ENCODE results near the gene SLC49A3.

The SLC49A3 gene

DNA sequence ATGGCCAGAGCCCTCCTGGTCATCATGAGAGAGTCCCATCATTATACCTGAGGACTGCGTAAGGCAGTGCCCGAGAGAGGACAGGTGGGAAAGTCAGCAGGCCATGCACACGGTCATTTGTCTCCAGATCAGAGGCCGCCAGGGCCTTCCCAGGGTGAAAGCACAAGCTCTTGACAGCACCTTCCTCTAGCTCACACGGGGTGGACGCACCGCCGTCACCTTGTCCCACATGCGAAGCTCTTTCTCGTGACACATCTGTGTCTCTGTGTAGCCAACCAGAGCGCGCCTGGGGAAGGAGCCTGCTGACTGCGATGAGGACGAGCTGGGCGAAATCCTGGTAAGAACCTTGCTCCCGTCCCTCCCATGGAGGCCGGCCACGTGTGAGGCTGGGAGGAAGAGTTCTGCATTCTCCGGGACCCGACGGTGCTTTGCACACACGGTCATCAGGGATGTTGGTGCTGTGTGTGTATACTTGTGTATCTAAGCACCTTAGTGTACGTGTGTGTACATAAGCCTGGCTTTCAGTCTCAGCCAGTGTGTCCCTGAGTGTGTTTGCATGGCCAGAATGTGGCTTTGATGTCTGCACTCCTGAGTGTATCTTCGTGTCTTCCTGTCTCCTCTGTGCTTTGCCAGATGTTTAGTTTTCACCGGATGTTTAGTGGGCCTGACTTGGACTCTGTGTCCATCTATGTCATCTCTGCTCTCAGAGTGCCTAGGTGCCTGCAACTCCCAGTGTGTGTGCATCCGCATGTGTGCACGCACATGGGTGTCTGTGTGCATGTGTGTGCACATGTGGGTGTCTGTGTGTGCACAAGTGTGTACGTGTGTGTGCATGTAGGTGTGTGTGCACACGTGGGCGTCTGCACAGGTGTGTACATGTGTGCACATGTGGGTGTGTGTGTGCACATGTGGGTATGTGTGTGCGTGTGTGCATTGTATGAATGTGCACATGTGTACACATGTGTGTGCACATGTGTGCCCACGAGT is 30.0 kb downstream of the SLC49A3 start:
- DNase-seq (ENCODE audit: insufficient read length) (no peak), FAIRE-seq (no peak)
- no peak for TF ChIP-seq POLR2A (IDR thresholded peaks at IDR 0.05; ENCODE audit: low read depth, low read length)
- no peak for TF ChIP-seq POLR2AphosphoS5 (IDR thresholded peaks at IDR 0.05; ENCODE audit: low read depth, low read length)
- no peak for TF ChIP-seq TAF1 (IDR thresholded peaks at IDR 0.05; ENCODE audit: borderline replicate concordance, low read depth, low read length)

DNA sequence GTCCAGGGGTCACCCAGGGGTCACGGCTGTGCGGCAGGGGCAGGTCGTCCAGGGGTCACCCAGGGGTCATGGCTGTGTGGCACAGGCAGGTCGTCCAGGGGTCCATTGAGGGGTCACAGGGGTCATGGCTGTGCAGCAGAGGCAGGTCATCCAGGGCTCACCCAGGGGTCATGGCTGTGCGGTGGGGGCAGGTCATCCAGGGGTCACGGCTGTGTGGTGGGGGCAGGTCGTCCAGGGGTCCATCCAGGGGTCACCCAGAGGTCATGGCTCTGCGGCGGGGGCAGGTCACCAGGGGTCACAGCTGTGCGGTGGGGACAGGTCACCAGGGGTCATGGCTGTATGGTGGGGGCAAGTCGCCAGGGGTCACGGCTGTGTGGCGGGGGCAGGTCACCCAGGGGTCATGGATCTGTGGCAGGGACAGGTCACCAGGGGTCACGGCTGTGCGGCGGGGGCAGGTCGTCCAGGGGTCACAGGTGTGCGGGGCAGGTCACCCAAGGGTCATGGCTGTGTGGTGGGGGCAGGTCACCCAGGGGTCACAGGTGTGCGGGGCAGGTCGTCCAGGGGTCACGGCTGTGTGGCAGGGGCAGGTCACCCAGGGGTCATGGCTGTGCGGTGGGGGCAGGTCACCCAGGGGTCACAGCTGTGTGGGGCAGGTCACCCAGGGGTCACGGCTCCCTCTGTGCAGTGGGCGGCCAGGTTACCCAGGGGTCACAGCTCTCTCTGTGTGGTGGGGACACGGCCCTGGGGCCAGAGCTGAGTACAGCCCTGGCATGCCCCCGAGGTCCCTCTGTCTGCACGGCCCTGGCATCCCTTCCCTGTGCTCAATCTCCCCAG is 30.9 kb downstream of the SLC49A3 start:
- FAIRE-seq (no peak), DNase-seq (ENCODE audit: insufficient read length) (no peak)
- TF ChIP-seq POLR2A (IDR thresholded peaks at IDR 0.05; ENCODE audit: low read depth, low read length) (no peak), POLR2AphosphoS5 (IDR thresholded peaks at IDR 0.05; ENCODE audit: low read depth, low read length) (no peak), TAF1 (IDR thresholded peaks at IDR 0.05; ENCODE audit: borderline replicate concordance, low read depth, low read length) (no peak)

DNA sequence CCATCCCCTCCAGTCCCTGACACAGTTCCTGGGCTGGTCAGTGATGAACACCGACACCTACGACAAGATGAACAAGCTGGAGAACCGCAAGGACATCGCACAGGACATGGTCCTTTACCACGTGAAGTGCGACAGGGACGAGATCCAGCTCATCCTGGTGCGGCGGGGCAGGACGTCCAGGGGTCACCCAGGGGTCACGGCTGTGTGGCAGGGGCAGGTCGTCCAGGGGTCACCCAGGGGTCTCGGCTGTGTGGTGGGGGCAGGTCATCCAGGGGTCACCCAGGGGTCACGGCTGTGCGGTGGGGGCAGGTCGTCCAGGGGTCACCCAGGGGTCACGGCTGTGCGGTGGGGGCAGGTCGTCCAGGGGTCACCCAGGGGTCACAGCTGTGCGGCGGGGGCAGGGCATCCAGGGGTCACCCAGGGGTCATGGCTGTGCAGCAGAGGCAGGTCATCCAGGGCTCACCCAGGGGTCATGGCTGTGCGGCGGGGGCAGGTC is 31.6 kb downstream of the SLC49A3 start:
- no peak for DNase-seq (ENCODE audit: insufficient read length)
- FAIRE-seq = no peak
- TF ChIP-seq TAF1 (IDR thresholded peaks at IDR 0.05; ENCODE audit: borderline replicate concordance, low read depth, low read length) (no peak), POLR2A (IDR thresholded peaks at IDR 0.05; ENCODE audit: low read depth, low read length) (no peak), POLR2AphosphoS5 (IDR thresholded peaks at IDR 0.05; ENCODE audit: low read depth, low read length) (no peak)

DNA sequence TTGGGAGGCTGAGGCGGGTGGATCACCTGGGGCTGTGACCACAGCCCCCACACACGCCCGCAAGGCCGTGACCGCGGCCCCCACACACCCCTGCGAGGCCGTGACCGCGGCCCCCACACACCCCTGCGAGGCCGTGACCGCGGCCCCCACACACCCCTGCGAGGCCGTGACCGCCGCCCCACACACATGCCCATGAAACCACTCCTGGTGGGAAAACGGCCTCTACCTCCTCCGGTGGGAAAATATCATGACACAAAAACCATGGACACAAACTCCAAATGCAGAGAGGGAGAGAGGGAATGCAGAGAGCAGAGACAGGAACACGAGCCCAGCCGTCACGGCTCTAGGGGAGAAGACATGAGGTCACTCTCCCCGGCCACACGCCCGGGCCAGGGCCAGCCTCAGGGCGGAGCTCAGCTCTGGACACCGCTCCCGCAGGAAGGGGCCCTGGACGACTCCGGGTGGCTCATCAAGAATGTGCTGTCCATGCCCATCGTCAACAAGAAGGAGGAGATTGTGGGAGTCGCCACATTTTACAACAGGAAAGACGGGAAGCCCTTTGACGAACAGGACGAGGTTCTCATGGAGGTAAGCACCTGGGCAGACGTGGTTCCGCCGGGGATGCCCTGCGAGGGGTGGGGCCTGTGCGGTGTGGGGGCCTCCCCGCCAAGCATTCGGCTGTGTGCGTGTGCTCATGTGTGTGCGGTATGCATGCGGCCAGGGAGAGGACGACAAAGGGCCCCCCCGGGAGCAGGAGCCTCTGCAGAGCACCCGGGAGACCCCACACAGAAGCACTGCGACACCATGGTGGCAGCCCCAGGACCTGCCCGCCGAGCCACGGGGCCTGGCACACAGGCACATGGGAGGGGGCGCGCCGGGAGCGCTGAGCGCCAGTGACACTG is 32.3 kb downstream of the SLC49A3 start:
- no peak for DNase-seq (ENCODE audit: insufficient read length)
- TF ChIP-seq POLR2AphosphoS5 (IDR thresholded peaks at IDR 0.05; ENCODE audit: low read depth, low read length) (no peak), POLR2A (IDR thresholded peaks at IDR 0.05; ENCODE audit: low read depth, low read length) (no peak), TAF1 (IDR thresholded peaks at IDR 0.05; ENCODE audit: borderline replicate concordance, low read depth, low read length) (no peak)
- FAIRE-seq = no peak

DNA sequence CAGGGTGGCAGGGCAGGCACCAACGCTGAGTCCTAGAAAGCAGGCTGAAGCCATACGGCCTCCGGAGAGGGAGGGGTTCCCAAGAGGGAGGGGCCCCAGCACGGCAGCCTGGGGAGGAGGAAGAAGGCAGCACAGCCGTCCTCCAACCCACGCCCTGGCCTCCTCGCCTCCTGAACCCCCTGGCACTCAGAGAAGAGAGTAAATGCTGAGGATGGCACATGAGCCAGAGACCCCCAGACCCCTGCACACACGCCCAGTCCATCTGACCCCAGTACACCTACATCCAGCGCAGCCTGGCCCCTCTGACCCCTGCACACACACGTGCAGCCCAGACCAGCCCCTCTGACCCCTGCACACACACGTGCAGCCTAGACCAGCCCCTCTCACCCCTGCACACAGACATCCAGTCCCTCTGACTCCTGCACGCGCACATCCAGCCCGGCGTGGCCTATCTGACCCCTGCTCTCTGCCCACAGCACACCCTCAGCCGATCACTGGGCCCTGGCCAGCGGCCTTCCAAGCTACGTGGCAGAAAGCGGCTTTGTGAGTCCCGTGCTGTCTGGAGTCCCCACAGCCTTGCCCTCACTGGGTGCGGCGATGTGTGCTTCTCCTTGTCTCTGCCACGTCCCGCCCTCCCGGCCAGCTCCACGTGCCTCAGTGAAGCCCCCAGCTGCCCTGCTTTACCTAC is 33.3 kb downstream of the SLC49A3 start:
- no peak for FAIRE-seq
- TF ChIP-seq TAF1 (IDR thresholded peaks at IDR 0.05; ENCODE audit: borderline replicate concordance, low read depth, low read length) = no peak
- DNase-seq (ENCODE audit: insufficient read length) = no peak

DNA sequence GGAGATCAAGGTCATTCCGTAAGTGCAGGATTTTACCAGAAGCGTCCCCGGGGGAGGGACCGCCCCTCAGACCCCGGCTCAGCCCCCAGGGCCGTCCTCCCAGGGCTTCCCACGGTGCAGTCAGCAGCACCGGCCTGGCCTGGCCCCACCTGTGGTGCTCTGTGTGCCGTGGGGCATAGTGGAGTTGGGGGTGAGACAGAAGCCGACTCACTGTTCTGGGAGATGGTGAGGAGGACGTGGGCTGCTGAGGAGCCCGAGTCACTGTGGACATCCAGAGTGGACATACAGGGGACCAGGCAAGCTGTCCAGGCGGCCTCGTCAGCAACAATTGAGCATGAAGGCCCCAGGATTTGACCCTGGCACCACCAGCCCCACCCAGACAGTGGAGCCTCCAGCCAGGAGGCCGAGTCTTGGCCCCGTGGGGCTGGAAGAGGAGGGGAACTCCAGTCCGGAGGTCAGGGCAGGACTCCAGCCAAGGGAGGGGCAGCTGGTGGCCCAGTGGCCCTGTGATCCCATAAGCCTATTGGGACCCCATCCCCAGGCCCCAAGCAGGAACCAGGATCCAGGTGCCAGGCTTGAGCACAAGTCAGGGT is 34.0 kb downstream of the SLC49A3 start:
- DNase-seq (ENCODE audit: insufficient read length) = no peak

DNA sequence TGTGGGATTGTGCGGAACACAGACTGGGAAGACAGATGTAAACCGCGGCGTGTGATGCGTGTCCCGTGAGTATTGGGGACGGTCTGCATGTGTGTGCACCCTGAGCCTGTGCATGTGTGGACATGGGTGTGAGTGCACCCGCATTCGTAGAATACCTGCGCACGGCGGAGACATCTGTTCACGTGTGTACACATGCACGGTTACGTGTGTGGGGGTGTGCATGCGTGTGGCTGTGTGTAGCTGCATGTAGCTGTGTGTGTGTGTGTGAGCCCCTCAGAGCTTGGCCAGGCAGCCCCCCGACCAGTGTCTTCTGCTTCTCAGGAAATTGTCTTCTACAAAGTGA is 34.5 kb downstream of the SLC49A3 start:
- no peak for FAIRE-seq
- TF ChIP-seq POLR2A (IDR thresholded peaks at IDR 0.05; ENCODE audit: low read depth, low read length) = no peak
- DNase-seq (ENCODE audit: insufficient read length) = no peak

More for the DNA sequence above, 34.0 kb downstream of the SLC49A3 start:
- TF ChIP-seq TAF1 (IDR thresholded peaks at IDR 0.05; ENCODE audit: borderline replicate concordance, low read depth, low read length) = no peak
- TF ChIP-seq POLR2AphosphoS5 (IDR thresholded peaks at IDR 0.05; ENCODE audit: low read depth, low read length) = no peak
- TF ChIP-seq POLR2A (IDR thresholded peaks at IDR 0.05; ENCODE audit: low read depth, low read length) = no peak
- FAIRE-seq = no peak

DNA sequence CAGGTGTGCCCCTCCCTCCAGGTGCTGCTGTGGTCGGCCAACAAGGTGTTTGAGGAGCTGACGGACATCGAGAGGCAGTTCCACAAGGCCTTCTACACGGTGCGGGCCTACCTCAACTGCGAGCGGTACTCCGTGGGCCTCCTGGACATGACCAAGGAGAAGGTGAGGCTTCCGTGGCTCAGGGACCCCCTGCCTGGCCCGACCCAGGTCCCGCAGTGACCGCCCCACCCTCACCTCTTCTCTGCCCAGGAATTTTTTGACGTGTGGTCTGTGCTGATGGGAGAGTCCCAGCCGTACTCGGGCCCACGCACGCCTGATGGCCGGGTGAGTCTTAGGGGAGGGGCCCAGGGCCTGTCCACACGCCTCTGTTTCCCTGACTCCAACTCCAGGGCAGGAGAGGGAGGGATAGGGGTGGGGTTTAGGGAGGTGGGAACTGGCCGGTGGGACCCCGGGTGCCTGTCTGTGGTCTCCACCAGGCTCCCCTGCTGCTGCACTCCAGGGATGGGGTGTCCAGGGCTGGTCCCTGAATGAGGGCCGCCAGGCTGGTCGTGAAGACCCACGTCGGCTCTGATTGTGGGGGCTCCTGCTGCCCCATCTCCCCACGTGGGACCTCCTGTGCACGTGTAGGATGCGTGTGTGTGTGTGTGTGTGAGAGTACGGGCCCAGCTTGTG is 35.0 kb downstream of the SLC49A3 start:
- no peak for DNase-seq (ENCODE audit: insufficient read length)
- no peak for TF ChIP-seq TAF1 (IDR thresholded peaks at IDR 0.05; ENCODE audit: borderline replicate concordance, low read depth, low read length)
- no peak for TF ChIP-seq POLR2AphosphoS5 (IDR thresholded peaks at IDR 0.05; ENCODE audit: low read depth, low read length)
- no peak for TF ChIP-seq POLR2A (IDR thresholded peaks at IDR 0.05; ENCODE audit: low read depth, low read length)
- FAIRE-seq = no peak

DNA sequence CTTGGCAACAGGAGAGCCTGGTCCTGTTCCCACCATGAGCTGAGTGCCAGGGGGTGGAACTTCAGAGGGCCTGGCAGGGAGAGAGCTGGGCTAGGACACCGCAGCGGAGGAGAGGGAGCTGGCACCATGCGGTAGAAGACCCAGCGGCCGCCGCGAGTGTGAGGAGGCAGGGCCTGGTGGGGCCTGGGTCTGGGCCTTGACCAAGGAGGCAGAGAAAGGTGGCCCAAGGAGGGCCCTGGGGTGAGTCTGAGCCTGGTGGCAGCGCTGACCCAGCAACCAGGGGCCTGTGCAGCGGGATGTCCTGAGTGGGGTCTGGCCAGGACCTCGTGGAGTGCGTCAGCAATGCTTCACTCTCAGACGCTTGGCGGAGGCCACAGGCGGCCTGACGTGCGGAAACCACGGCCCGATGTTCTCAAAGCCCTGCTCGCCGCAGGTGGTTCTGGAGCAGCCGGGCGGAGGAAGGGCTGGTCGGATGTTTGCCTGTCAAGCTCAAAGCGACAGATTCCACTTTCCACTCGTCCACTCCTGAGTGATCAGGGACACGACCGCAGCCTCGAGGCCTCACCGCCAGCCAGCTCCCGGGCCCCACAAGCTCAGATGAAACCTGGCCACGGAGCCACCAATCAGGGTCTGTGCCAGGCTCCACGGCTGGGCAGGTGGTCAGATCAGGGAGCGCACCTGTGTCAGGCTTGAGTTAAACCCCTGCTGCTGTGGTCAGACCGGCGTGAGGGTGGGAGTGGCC is 35.7 kb downstream of the SLC49A3 start:
- DNase-seq (ENCODE audit: insufficient read length) = no peak
- TF ChIP-seq TAF1 (IDR thresholded peaks at IDR 0.05; ENCODE audit: borderline replicate concordance, low read depth, low read length) (no peak), POLR2AphosphoS5 (IDR thresholded peaks at IDR 0.05; ENCODE audit: low read depth, low read length) (no peak), POLR2A (IDR thresholded peaks at IDR 0.05; ENCODE audit: low read depth, low read length) (no peak)

More for the DNA sequence above, 35.7 kb downstream of the SLC49A3 start:
- FAIRE-seq = no peak
